A673 (cell line): ENCODE results near the gene SMAP2. TPM values are rescaled to one million over a fixed set of nuclear protein-coding genes. Genes with fewer than 3 reads are reported as not detected.

Source experiments
- BruUV-seq: library from RNA; stranded (reverse); fragments of 400-500 nt; replicated peaks from 2 replicates; lab custom pipeline; 2021; lab: Mats Ljungman, UMichigan
- CTCF ChIA-PET: fragments of 300-600 bp; sonication (Branson Sonifier 250); formaldehyde crosslinking; loops from one replicate; lab custom pipeline; 2022; ENCODE audit warnings: antibody characterized with exemption; lab: Charles Lee
- POLR2A ChIA-PET: fragments of 300-600 bp; sonication (Branson Sonifier 250); formaldehyde crosslinking; loops from one replicate; lab custom pipeline; 2022; ENCODE audit warnings: antibody characterized with exemption; ENCODE audit not compliant: low non-redundant PET; lab: Charles Lee
- DNase-seq: peaks from one replicate; pipeline ENCODE4 v3.0.0-alpha.2; 2015; ENCODE audit warnings: low spot score
- H3K27ac ChIP-seq: fragments of 200-600 bp; sonication (generic); 2 replicates; pipeline ENCODE4 v1.5.1; 2016; ENCODE audit warnings: mixed run types, low read depth, mild to moderate bottlenecking, mixed read lengths, antibody characterized with exemption, low read length; ENCODE audit not compliant: poor library complexity, severe bottlenecking
- H3K27me3 ChIP-seq: fragments of 200-600 bp; sonication (generic); replicated peaks from 2 replicates; pipeline ENCODE4 v1.6.1; 2017; ENCODE audit warnings: mixed run types, low read depth, mild to moderate bottlenecking, mixed read lengths, antibody characterized with exemption, low read length; ENCODE audit not compliant: insufficient read depth, poor library complexity
- H3K36me3 ChIP-seq: fragments of 200-600 bp; sonication (generic); 2 replicates; pipeline ENCODE4 v1.6.1; 2016; ENCODE audit warnings: mixed run types, mild to moderate bottlenecking, mixed read lengths, antibody characterized with exemption, low read length; ENCODE audit not compliant: insufficient read depth, poor library complexity, severe bottlenecking
- H3K4me1 ChIP-seq: fragments of 200-600 bp; sonication (generic); 2 replicates; pipeline ENCODE4 v1.6.1; 2017; ENCODE audit warnings: mixed run types, mild to moderate bottlenecking, mixed read lengths, antibody characterized with exemption, low read length; ENCODE audit not compliant: insufficient read depth, poor library complexity, severe bottlenecking
- H3K4me3 ChIP-seq: fragments of 200-600 bp; sonication (generic); 2 replicates; pipeline ENCODE4 v1.5.1; 2016; ENCODE audit warnings: low read depth, mixed run types, mild to moderate bottlenecking, mixed read lengths, low read length; ENCODE audit not compliant: poor library complexity, severe bottlenecking
- H3K9me3 ChIP-seq: fragments of 200-600 bp; sonication (generic); 2 replicates; pipeline ENCODE4 v1.6.1; 2016; ENCODE audit warnings: mixed run types, low read depth, mild to moderate bottlenecking, mixed read lengths, antibody characterized with exemption, low read length; ENCODE audit not compliant: poor library complexity, severe bottlenecking
- EZH2 ChIP-seq: fragments of 200-600 bp; sonication (generic); IDR thresholded peaks from 2 replicates; pipeline ENCODE4 v1.6.1; 2017; ENCODE audit warnings: borderline replicate concordance, low read depth, mild to moderate bottlenecking, mixed read lengths, antibody characterized with exemption, low read length; ENCODE audit not compliant: poor library complexity, severe bottlenecking
- intact Hi-C: fragments of 100-400 bp; cut with micrococcal nuclease; formaldehyde crosslinking; loops from one replicate; pipeline ENCODE4 v1.10.0; 2022; ENCODE audit not compliant: unreplicated experiment
- total RNA-seq: library from RNA; stranded (reverse); gene quantifications from 2 replicates; pipeline ENCODE4 v1.2.3, GENCODE V29; 2021
- TF ChIP-seq, protein P1 (sequence below): fragments of 300-800, 200-600 bp; sonication (generic); conservative IDR thresholded peaks from 2 replicates; pipeline ENCODE4 v1.5.1; 2017; ENCODE audit warnings: low read depth, mild to moderate bottlenecking, antibody characterized with exemption, low read length, moderate library complexity, mixed read lengths

Gene SMAP2
- total RNA-seq, 1 experiment from 2014 or later, result 58.5 TPM

DNA sequence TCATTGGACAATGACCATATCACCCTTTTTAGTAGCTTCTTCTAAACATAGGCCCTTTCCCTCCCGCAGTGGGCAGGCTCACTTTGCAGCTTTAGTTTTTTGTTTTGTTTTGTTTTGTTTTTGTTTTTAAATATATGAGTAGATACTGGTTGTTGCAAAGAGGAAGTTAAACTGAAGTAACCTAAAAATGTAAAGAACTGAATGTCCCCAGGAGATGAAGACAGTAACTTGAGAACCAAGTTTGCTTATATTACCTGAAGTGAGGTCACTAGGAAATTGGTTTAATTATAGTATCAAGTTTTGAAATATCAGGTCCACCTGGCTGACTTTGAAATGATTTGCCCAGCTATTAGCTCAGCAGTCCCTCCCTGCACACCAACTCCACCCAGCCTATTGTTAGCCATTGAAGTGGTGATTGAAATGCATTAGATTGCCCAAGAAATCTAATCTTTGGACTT is 18.2 kb downstream of the SMAP2 start:
- Histone ChIP-seq H3K9me3 (peaks cover 4% of the 10 kb centered on the region), H3K4me1 (peaks cover 31% of the 10 kb centered on the region), H3K36me3 (no peaks in the 10 kb centered on the region), H3K4me3 (no peak overlapping the region), H3K27me3 (no peaks in the 10 kb centered on the region), H3K27ac (peak overlapping the region; percentile 4)
- CTCF ChIA-PET, result interaction anchor here (1.5 kb wide), 1 partner anchor 13 kb away, joined by 4 read pairs; no protein-coding TSS in a partner anchor
- POLR2A ChIA-PET, result interaction anchor here (0.5 kb wide), 1 partner anchor 585 kb away, joined by 17 read pairs; no protein-coding TSS in a partner anchor
- no TSS peak for BruUV-seq
- no peak for DNase-seq
- TF ChIP-seq, protein P1, sequence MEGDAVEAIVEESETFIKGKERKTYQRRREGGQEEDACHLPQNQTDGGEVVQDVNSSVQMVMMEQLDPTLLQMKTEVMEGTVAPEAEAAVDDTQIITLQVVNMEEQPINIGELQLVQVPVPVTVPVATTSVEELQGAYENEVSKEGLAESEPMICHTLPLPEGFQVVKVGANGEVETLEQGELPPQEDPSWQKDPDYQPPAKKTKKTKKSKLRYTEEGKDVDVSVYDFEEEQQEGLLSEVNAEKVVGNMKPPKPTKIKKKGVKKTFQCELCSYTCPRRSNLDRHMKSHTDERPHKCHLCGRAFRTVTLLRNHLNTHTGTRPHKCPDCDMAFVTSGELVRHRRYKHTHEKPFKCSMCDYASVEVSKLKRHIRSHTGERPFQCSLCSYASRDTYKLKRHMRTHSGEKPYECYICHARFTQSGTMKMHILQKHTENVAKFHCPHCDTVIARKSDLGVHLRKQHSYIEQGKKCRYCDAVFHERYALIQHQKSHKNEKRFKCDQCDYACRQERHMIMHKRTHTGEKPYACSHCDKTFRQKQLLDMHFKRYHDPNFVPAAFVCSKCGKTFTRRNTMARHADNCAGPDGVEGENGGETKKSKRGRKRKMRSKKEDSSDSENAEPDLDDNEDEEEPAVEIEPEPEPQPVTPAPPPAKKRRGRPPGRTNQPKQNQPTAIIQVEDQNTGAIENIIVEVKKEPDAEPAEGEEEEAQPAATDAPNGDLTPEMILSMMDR, result no peak
- no peak for TF ChIP-seq EZH2
- intact Hi-C loops, result no loop called here

DNA sequence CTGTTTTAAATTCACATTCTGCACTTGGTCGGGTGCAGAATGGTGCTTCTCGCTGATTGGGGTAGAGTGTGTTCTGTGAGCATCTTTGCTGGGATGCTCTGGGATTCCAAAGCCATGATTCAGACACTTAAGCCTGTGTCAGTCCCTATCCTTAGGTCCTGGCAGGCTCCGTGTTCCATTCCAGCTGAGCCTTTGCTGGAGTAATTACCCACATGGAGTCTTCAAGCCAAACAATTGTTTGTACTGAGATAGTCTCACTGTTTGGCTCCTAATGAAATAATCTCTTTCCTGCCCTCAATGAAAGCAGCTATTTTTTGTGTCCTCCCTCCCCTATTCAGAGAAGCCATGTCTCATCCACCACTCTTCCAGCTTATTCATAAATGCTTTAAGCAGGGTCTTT is 18.7 kb downstream of the SMAP2 start:
- ChIA-PET POLR2A (interaction anchor here (0.6 kb wide), 1 partner anchor 19 kb away, joined by 12 read pairs; the partner anchor contains the start of gene SMAP2), CTCF (interaction anchor here (1.5 kb wide), 1 partner anchor 13 kb away, joined by 4 read pairs; no protein-coding TSS in a partner anchor)
- TF ChIP-seq, protein P1, result no peak
- no peak for TF ChIP-seq EZH2
- Histone ChIP-seq H3K9me3 (peaks cover 4% of the 10 kb centered on the region), H3K27ac (peak overlapping the region; percentile 4), H3K4me3 (no peak overlapping the region), H3K4me1 (peaks cover 26% of the 10 kb centered on the region), H3K27me3 (no peaks in the 10 kb centered on the region), H3K36me3 (no peaks in the 10 kb centered on the region)
- BruUV-seq, result no TSS peak
- intact Hi-C loops, result no loop called here
- DNase-seq, result peak; percentile 90

DNA sequence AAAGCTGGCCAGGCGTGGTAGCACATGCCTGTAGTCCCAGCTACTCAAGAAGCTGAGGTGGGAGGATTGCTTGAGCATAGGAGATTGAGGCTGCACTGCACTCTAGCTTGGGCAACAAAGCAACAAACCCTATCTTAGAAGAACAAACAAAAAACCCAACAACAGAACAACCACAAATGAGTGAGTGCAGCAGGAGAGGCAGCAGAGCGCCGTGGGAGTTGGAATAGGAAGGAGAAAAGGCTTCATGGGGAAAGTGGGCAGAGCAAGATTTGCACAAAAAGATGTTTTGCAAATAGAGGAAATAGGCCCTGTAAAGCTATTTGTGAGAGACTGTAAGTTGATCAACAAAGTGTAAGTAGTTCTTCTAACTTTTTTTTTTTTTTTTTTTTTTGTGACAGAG is 19.6 kb downstream of the SMAP2 start:
- no peak for DNase-seq
- POLR2A ChIA-PET, result no interaction called here

More for the DNA sequence above, 19.6 kb downstream of the SMAP2 start:
- H3K36me3 ChIP-seq, result no peaks in the 10 kb centered on the region
- no peak overlapping the region for H3K4me3 ChIP-seq
- H3K27me3 ChIP-seq, result no peaks in the 10 kb centered on the region
- no peak for TF ChIP-seq EZH2
- TF ChIP-seq, protein P1, result no peak
- no TSS peak for BruUV-seq
- H3K4me1 ChIP-seq, result peaks cover 23% of the 10 kb centered on the region
- H3K9me3 ChIP-seq, result peaks cover 4% of the 10 kb centered on the region
- intact Hi-C loops, result no loop called here
- CTCF ChIA-PET, result interaction anchor here (1.5 kb wide), 1 partner anchor 12 kb away, joined by 4 read pairs; no protein-coding TSS in a partner anchor
- H3K27ac ChIP-seq, result no peak overlapping the region
